HG03175 (cell line): ENCODE results near the gene EFNB2.

ENCODE experiments used
- ATAC-seq: cut with Tn5 transposase; IDR thresholded peaks from one replicate; pipeline ENCODE4 v1.9.1; 2021; ENCODE audit warnings: mild to moderate bottlenecking, moderate library complexity; ENCODE audit not compliant: unreplicated experiment

Gene EFNB2

DNA sequence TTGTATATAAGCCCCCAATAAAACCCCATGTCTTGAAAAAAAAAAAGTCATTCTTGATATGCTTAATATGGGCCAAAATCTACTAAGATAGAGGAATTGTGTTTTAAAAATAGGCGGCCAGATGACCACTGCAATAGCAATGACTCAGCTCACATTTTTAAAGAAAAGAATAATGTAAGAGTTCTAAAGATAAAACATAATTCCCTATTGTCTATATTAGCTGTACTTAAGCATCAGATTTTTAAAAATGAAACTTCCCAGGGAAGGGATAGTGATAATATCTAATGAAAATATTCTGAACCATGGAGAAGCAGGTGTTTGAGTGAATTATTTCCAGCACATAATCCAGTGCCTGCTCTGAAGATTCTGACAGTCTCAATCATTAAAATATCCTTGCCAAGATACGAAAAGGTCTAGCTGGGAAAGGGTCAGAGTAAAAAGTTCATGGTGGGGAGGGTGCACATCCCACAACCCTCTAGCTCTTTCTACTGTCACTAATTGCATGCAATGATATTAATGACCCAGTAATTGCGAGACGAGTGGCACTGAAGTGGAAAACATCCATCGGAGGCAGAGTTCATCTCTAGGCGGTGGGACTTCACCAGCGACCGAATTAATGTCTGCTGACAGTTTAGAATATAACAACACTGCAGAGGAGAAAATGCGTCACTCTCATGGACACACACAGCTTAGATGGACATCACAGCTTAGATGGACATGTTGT is 31.6 kb downstream of the EFNB2 start:
- no peak for ATAC-seq

DNA sequence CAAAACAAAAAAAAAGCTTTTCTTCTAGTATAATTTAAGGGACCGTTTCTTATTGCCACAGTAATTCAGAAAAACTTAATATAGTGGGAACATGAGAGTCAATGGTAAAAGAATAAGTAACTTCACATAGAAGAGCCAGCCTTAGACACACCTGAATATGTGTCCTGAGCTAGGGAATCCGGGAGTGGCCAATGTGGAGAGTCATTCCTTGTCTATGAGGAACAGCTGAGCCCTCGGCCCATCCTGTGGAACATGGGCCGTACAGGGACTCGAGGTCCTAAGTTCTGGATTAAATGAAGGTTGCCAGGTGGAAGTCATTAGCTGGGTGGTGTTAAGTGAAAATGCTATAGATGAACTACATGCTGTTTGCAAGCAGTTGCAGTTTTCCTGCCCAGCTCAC is 32.2 kb downstream of the EFNB2 start:
- ATAC-seq, result no peak

DNA sequence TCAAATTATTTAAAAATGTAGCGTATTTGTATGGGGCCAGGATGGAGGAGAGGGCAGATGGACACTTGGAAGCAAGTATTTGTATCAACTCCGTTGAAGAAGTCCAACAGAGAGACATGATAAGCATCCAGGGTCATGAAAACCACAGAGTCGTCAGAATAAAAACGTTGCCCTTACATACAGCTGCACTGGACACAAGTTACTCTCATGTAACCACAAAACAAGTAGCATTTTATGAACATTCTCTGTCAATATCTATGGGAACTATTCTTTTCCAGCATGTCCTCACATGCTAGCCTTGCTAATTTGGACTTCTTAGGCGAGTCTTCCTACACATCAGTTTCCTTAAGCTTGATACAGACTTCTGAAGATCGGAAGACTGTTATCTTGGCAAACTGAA is 35.0 kb downstream of the EFNB2 start:
- ATAC-seq, result no peak

DNA sequence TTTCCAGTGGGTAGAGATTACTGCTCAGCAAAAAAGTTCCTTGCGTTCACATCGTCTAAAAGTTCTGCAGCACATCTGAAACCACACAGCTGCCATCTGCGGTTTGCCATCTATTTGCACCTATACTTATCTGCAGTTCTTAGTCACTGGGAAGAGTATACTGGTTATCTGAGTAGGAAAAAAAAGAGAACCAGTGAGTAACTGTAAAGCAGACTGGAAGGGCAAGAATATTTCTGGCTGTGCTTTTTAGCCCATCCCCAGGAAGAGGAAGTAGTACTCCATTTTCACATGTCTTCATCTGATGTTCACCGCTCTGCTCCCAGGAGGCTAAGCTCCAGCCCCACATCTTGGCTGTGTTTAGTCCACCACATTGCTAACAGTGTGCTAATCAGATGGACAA is 35.6 kb downstream of the EFNB2 start:
- ATAC-seq, result peak; percentile 65

DNA sequence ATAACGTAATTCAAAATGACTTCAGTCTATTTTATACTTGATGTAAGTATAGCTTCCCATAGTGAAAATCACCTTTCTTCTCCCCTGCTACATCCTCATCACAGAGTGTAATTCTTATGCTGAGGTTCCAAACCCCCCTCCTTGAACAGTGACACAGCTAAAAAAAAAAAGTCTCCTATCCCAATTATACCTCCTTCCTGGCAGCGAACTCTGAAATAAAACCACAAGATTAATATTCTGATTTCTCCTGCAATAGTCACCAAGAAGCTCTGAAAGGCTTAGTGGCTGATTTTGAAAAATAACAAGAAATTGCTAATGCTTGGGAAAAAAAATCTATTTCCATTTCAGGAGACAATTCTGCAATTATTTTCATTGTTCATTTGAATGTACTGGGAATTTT is 36.3 kb downstream of the EFNB2 start:
- ATAC-seq, result no peak

DNA sequence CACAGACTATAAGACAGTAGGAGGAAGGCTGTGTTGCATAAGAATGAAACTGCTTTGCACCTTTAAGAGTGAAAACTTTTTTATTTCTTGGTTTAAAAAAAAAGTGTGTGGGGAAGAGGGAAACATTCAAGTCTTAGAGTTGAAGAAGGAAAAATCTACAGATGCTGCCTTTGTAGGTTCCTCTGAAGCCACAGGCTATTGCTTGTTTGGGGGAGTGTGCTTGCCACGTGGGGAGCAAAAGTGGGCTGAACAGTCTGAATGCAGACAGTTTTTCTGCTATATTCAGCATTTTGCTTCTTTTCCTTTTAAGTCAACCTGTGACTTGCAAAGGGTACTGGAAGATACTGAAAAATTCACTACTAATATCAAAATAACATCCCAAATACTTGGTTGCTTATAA is 36.9 kb downstream of the EFNB2 start:
- ATAC-seq, result no peak

DNA sequence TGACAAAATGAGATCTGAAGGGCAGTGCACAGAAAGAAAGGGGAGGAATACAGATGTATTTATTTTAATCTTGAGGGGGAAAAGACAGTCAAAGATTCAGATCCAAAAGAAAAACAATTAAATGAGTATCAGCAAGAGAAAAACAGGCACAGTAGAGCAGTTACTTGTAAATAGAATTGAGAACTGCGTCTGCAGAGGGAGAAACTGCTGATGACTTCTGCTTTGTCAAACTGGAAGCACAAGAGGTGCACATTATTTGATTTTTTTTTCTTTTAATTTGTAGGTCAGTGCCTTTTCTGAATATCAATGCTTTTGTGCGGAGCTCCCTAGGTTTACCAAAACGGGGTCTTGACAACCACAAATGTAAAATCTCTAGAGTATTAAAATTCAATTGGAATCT is 37.3 kb downstream of the EFNB2 start:
- no peak for ATAC-seq

DNA sequence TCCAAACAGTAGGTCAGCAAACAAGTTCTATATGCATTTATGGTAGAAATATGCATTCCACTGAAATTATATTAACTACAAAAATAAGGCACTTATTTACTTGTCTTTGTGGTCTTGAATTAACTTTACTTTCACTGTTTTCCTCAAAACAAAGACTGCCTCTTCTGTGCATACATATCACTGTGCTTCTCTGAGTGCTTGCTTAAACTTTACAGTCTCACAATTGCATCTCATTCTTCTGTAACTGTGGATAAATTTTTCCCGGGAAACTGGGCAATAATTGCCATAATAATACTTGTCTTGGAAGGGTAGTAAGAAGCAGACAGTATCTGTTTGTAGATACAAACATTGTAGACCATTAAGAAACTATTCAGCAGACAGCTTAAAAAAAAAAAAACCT is 38.4 kb downstream of the EFNB2 start:
- ATAC-seq, result no peak

DNA sequence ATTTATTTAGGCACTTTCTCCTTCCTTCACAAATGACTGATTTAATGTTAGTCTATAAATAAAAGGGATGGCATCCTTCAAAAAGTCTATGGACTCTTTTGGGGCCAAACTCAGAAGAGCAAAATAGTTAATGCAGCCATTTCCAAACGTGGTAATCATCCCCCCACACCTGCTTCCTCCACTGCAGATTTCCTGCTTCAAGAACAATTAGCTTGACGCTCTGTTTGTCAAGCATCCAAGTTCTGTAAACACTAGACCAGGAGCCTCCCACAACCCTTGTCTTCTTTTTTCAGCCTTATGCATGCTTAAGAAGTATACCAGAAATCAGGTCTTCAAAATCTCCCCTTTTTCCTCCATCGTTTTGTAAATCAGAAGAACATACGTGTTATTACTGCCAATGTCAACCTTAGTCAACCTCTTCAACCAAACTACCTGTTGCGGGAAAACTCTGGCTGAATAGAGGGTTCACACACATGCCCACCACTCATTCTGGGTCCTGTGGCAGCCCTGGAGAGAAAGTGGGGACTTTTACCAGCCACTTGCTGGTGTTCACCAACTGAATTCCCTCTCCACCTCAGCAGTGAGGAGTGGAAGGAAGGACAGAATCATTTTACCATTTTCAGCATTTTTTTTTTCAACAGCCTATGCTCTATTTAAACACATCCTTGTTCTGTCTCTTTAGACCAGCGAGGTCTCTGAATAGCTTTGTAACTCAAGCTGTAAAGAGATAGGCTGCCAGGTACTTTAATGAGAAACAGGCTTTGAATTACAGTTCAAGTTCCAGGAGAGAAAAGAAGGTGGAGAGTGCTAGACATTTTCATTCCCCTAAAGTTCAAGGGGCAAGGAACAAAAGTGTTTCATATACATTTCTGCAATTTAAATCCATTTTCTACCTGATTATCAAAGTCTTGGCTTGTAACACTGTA is 39.1 kb downstream of the EFNB2 start:
- ATAC-seq, result no peak

DNA sequence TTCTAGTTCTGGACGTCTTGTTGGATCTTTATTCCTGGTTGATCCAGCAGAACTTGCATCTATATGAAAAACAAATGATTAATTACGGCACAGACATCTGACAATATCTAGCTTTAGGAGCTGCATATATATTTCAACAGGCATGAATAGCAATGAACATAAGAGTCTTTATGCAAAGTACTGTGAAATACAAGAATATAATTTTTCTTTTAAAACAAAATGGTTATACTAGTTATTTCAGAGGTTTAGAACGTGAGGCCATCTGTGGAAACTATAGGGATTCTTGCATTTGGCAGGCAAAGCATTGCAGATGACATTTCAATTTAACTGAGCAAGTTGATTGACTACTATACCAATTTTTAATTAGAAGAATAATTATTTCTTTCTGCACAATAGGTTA is 40.5 kb downstream of the EFNB2 start:
- ATAC-seq, result no peak

DNA sequence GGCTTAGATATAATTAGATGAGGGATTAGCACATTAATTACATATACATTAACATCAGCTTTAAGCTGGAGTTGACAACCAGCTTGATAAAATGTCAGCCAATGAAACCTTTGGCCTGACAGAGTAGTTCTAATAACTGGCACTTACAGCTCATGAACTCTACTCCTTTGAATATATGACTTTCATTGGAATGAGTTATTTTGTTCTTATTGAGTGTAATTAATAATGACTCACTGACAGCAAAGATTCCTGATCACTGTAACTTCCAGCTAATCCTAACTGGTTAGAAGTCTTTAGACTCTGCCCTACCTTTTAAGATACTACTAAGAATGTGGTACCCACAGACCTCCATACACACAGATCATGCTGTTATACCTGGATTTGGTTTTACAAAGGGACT is 41.0 kb downstream of the EFNB2 start:
- no peak for ATAC-seq

DNA sequence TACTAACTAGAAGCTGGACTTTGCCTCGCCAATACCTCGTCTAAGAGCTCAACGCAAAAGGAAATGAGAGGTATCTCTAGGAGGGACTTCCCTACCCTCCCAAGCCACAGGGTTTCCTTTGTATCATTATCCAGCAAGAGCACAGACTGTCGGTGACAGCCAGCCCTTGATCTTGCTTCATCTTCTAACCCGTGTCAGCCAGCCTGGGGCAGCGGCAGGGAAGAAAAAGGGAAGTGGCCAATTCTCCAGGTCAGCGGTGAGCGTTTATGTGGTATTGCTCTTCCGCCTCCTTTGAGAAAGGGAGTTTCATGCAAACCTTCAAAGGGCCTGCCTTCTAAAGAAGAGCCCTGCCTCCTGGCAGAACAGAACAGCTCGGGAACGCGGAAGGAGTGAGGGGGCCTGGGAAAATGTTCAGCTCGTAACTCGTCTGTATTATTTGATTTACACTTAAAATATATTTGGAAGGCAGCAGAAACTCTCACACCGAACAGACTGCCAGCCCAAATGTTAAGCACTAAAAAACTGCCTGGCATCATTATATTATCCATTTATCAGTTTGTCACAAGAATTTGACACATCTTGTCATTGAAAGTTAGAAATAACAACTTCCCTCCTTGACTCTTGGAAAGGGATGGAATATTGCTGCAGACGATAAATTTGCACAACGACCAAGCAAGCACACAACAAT is 41.8 kb downstream of the EFNB2 start:
- peak; percentile 82 for ATAC-seq

DNA sequence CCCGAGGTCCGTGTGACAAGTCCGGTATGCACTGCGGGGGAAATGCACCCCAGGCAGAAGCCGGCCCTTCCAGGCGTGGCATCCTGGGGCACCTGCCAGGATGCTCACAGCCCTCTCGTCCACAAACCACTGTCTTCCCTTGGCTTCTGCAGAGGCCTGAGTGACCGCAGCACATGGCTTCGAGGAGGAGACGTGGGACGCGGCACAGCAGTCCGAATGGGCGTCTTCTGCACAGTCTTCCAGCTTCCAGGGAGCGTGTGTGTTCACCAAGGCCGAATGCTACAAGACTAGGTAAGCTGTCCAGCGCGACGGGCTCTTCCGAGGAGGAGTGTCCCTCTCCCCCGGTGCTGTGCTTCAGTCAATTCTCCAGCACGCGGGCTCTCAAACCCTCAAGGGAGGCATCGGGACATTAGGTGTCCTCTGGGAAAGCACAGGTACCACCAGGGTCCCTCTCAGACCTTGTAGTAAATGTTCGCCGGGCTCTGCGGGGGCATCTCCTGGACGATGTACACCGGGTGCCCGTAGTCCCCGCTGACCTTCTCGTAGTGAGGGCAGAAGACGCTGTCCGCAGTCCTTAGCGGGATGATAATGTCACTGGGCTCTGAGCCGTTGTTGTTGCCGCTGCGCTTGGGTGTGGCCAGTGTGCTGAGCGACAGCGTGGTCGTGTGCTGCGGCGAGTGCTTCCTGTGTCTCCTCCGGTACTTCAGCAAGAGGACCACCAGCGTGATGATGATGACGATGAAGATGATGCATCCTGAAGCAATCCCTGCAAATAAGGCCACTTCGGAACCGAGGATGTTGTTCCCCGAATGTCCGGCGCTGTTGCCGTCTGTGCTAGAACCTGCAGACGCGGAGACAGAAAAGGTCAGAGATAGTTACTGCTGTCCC is 42.6 kb downstream of the EFNB2 start:
- ATAC-seq, result no peak

DNA sequence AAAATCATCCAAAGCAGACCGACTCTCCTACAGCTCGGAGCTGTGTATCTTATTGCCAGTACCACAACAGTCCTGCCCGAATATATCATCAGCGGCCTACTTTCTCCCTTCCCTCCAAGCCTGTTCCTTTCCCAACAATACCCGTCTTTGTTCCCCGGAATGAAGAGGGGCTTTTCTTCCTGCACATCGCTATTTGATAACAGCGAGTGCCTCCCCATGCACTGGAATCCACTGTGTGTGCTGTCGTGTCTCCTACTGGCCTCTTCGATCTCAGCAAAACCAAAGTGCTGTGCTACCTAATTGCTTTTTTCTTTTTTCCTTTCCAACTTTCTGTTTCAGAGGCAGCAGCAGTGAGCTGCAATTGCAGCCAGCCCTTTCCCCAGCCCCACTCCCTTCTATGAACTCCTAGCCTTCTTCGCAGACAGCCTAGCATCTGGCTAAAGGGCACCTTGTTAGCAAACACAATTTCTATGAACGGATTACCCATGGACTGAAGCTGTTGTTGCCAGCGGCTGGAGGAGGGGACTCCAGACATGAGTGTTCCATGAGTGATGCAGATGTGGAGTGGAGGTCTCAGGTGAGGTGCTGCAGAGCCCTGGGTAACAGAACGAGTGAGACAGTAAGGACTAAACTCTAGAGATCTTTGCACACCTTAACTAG is 43.4 kb downstream of the EFNB2 start:
- no peak for ATAC-seq

DNA sequence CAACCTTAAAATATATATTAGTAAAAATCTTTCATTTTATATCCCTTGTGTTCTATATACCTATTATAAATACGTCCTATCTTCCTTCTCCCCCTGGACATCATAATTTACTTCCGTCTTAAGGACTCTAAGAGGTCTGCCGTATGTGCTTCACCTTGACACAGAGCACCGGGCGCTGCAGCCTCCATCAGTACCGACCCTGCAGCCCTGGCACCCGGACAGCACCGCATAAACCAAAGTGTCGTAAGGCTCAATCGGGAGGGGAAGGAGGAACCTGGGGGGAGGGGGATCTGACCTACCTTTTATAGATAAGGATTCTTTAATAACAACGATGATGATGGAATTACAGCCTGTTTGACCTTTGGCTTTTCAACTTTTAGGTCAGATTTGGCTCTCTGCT is 44.0 kb downstream of the EFNB2 start:
- ATAC-seq, result no peak

DNA sequence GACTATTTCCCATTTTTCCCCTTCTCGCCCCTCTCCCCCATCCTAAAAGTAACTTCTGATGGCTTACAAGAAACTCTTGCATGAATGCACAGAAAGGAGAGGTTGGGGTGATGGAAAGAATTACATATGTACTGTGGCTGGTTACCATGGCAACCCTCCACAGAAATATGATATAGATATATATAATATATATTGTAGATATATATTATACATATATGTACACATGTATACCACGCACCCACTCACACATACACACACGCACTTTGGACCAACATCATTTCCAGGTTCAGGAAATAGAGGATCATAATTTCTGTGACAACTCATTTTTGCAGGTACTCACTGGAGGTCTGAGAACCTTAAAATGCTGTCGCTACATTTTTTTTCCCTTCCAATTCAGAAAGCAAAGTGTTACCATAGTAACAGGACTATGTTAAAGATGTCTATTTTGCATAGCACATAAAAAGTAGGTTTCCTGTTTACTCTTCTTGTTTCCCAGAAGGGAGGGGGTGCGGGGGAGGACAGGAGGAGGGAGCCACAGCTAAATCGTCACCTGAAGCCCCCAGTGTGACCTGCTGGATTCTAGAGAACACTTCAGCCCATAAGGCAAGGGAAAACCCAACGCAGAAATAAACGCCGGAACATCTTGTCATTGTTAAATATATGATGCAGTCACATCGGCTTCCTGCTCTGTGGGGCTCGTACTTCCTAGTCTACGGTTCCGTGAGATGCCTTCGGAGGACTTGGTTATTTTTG is 44.7 kb downstream of the EFNB2 start:
- ATAC-seq, result peak; percentile 27

DNA sequence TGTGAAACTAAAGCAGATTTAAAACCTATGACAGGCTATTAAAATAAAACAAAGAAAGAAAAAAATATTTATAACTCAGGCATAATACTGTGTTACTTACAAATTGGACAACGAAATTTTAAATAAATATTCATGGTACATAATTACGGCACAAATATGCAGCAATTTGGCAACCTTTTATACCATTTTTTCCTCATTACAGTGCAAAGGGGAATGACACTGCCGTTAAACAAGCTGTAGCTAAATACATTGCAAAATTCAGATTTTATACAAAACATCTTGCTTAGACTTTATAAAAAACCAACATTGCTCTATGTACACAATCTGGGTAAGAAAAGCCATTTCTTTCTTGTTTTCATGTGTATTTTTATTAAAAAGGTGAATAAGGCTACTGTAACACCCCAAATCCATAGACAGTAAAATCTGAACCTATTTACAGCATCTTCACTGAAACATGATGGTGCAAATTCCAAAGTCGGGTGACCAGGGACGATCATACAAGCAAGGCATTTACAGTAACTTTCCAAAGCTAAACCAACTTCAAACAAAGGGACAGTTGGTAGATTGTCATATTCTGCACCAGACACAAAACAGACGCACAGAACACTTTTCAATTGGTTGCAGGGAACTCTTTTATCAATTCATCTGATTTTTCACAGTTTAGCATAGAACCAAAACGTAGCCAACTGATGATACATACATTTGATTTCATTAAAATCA is 45.5 kb downstream of the EFNB2 start:
- ATAC-seq, result no peak

DNA sequence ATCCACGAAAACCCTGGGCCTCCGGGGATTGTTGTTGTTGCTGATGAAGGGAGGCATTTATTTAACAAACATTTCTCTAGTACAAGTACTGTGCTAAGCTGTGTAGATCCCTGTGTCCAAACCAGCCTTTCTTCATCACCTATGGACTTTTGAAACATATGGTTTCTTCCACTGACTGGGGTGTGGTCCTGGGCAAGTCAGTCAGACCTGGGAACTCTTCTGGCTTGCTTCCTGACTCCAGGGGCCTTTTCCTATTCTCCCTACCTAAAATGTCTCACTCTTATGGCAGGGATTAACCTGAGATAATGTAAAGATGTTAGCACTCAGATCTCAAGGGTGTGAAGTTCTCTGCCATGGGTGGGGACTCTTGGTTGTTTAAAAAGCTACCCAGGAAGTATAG is 46.8 kb downstream of the EFNB2 start:
- ATAC-seq, result no peak

DNA sequence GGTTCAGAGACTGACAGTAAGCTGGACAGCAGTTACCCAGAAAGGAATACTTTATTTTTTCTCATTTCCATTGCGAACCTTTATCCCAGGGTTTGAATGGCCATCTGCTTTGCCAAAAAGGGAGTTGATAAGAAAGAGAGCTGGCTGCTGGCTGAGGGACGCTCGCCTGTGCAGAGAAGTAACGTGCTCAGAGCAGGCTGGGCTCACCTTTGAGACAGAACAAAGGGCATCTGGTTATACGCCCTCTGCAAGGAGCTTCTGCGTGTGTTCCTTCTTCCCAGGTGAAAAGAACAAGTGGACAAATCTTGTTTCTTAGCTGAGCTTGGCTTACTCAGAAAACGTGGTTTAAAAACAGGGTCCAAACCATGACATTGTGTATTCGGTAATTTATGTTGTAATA is 47.4 kb downstream of the EFNB2 start:
- ATAC-seq, result no peak
